NCI-H2171 treated with DMSO at 0.1 percent for 48 hours (cell line): ENCODE results near the gene CITED4.
A peak's percentile ranks its signal among the peaks of the same experiment; 100 is the strongest.
"Not testable (repeated sequence)": the region's sequence is repeated elsewhere in the genome, so short reads cannot be mapped to it uniquely, and the experiment has no call there.

Experiments
- DNase-seq: peaks from one replicate; lab custom pipeline; 2025; lab: John Stamatoyannopoulos, UW

Gene CITED4

GRCh38 chr1:40862008-40862863 lies at the start of gene CITED4:
Gene CITED4 (minus strand): TSS chr1:40862363. CDS start chr1:40862127, 236 bp downstream.
- peak; percentile 88 for DNase-seq

- no peak for DNase-seq
These were observed 48.9 kb upstream of the CITED4 start for GRCh38 chr1:40911105-40911504.

GRCh38 chr1:40909281-40909680 lies 47.1 kb upstream of the CITED4 start:
- no peak for DNase-seq

GRCh38 chr1:40908350-40908749 lies 46.2 kb upstream of the CITED4 start:
- no peak for DNase-seq

- no peak for DNase-seq
These were observed 45.7 kb upstream of the CITED4 start for GRCh38 chr1:40907899-40908298.

- no peak for DNase-seq
These were observed 44.7 kb upstream of the CITED4 start for GRCh38 chr1:40906781-40907400.

- DNase-seq: no peak
These were observed 42.9 kb upstream of the CITED4 start for GRCh38 chr1:40905061-40905460.

- no peak for DNase-seq
These were observed 40.9 kb upstream of the CITED4 start for GRCh38 chr1:40903106-40903505.

- DNase-seq: no peak
These were observed 40.0 kb upstream of the CITED4 start for GRCh38 chr1:40901886-40902852.

- no peak for DNase-seq
These were observed 37.2 kb upstream of the CITED4 start for GRCh38 chr1:40899230-40899870.

GRCh38 chr1:40898431-40898901 lies 36.3 kb upstream of the CITED4 start:
- DNase-seq: no peak

- peak; percentile 21 for DNase-seq
These were observed 35.4 kb upstream of the CITED4 start for GRCh38 chr1:40897513-40897912.

- no peak for DNase-seq
These were observed 34.3 kb upstream of the CITED4 start for GRCh38 chr1:40896482-40896881.

- DNase-seq: no peak
These were observed 33.4 kb upstream of the CITED4 start for GRCh38 chr1:40895601-40896000.

- DNase-seq: not testable (repeated sequence)
These were observed 32.7 kb upstream of the CITED4 start for GRCh38 chr1:40894858-40895257.

GRCh38 chr1:40894455-40894854 lies 32.3 kb upstream of the CITED4 start:
- DNase-seq: no peak

- DNase-seq: no peak
These were observed 31.8 kb upstream of the CITED4 start for GRCh38 chr1:40893946-40894345.

- no peak for DNase-seq
These were observed 30.2 kb upstream of the CITED4 start for GRCh38 chr1:40892354-40892753.

GRCh38 chr1:40890771-40891170 lies 28.6 kb upstream of the CITED4 start:
- no peak for DNase-seq

- DNase-seq: no peak
These were observed 25.5 kb upstream of the CITED4 start for GRCh38 chr1:40887652-40888051.

GRCh38 chr1:40887012-40887378 lies 24.8 kb upstream of the CITED4 start:
- no peak for DNase-seq
